Measurements from ENCODE around the gene SIDT2. TPM values are rescaled to one million over a fixed set of nuclear protein-coding genes. Genes with fewer than 3 reads are reported as not detected.
"Not testable (repeated sequence)": the region's sequence is repeated elsewhere in the genome, so short reads cannot be mapped to it uniquely, and the experiment has no call there.

The SIDT2 gene
- total RNA-seq, 2 donors from 2014 or later: 25.0 to 43.9 TPM

DNA sequence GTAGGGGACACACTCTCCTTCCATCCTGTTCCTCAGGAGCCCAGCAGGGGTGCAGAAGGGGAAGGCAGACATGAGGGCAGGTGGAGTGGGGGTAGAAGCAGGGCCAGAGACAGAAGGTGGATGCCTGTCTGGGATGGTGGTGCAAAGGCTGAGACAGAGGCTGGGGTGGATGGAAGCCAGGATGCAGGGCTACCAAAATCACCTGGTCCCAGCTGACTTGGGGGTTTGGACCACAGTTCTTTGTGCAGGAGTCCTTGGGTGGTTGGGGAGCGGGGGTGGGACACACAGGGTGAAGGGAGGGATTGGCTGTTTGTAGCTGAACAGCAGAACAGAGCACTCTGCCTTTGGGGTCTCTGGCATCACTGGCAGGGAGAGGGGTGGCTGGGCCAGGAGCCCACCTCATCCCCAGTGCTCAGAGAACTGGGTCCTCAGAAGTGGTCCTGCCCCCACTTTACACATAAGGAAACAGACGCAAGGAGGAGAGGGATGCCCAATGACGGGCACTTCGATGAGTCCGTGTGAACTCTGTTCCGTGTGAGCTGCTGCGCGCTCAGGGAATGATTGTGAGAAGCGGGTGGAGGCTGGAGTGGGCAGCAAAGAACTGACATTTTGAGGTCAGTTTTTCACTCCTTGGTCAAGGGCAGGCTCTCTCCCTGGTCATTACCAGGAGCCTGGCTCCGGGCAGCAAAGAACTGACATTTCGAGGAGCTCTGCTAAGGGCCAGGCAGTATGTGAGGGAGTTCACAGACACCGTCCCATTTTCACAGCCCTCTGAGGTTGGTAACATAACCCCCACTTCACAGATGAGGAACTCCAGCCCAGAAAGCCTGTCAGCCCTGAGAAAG lies 22.5 kb downstream of the SIDT2 start:
- Mint-ChIP-seq H3K27me3 (no peaks in the 10 kb centered on the region), H3K4me3 (no peak overlapping the region), H3K4me1 (no peaks in the 10 kb centered on the region), H3K36me3 (ENCODE audit: low read depth) (peaks cover 32% of the 10 kb centered on the region), H3K9me3 (no peaks in the 10 kb centered on the region), H3K27ac (peak overlapping the region; percentile 45)
- ATAC-seq (replicated peaks): no peak

DNA sequence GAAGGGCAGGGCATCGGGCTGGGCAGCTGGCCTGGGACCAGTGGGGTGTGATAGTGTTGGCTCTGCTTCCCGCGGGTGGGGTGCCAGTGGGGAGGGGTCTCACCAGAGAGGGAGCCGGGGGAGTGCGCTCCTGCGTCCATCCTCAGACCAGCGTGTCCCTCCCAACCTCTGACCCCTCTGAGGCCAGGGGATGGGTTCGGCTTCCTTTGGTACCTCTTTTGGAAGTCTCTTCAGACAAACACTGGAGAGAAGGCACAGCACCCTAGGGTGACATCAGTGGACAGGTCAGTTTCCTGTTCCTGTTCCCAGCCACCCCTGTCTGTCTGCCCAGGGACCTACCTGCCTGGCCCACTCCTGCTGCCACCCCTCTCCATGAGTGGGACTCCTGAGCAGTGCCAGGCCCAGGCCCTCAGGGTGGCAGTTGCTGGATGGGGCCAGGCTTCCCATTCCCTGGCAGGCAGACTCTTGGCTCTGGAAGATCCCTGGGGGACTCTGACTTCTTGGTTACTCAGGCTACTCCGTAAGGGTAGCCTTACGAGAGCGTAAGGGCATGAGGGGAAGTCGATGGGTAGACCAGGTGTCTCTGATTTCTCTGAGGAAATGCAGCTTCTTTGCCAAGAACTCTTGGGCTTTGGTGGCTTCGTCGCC lies 23.2 kb downstream of the SIDT2 start:
- H3K27ac Mint-ChIP-seq: no peak overlapping the region
- ATAC-seq (replicated peaks): no peak
- no peaks in the 10 kb centered on the region for H3K9me3 Mint-ChIP-seq
- H3K27me3 Mint-ChIP-seq: no peaks in the 10 kb centered on the region
- no peaks in the 10 kb centered on the region for H3K4me1 Mint-ChIP-seq
- H3K36me3 Mint-ChIP-seq (ENCODE audit: low read depth): peaks cover 35% of the 10 kb centered on the region
- no peak overlapping the region for H3K4me3 Mint-ChIP-seq

DNA sequence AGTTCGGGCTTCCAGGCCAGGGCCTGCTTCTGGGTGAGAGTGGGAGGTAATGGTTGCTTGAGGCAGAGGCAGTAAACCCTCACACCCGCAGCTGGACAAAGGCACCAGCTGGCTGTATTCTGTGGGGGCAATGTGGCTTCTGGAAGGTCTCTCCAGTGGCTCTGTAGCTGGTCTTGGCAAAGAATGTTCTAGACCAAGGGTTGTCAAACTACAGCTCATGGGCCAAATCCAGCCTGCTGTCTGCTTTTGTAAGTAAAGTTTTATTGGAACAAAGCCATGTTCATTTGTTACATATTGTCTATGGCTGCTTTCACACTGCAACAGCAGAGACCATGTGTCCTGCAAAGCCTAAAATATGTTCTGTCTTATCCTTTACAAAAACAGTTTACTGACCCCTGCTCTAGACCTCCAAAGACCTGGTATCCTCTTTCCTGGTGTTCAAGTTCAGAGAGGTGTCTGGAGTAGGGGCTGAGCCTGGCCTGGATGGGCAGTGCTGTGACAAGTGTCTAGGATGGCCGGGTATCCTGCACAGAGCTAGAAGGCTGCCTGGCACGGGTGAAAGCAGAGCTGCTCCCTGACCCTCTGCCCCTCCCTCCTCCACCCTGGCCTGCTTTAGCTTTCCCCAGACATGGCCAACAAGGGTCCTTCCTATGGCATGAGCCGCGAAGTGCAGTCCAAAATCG lies 24.0 kb downstream of the SIDT2 start:
- H3K36me3 Mint-ChIP-seq (ENCODE audit: low read depth): peaks cover 35% of the 10 kb centered on the region
- H3K4me3 Mint-ChIP-seq: no peak overlapping the region
- no peaks in the 10 kb centered on the region for H3K9me3 Mint-ChIP-seq
- no peaks in the 10 kb centered on the region for H3K4me1 Mint-ChIP-seq
- no peaks in the 10 kb centered on the region for H3K27me3 Mint-ChIP-seq
- no peak for ATAC-seq (replicated peaks)
- peak overlapping the region; percentile 58 for H3K27ac Mint-ChIP-seq

DNA sequence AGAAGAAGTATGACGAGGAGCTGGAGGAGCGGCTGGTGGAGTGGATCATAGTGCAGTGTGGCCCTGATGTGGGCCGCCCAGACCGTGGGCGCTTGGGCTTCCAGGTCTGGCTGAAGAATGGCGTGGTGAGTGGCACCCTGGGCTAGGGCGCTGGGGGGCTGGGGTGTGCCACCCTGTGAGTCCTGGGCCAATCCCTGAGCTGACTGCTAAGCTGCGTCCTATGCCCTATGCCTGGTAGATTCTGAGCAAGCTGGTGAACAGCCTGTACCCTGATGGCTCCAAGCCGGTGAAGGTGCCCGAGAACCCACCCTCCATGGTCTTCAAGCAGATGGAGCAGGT lies 24.5 kb downstream of the SIDT2 start:
- no peaks in the 10 kb centered on the region for H3K9me3 Mint-ChIP-seq
- no peaks in the 10 kb centered on the region for H3K4me1 Mint-ChIP-seq
- peak overlapping the region; percentile 58 for H3K27ac Mint-ChIP-seq
- no peaks in the 10 kb centered on the region for H3K27me3 Mint-ChIP-seq
- no peak overlapping the region for H3K4me3 Mint-ChIP-seq
- H3K36me3 Mint-ChIP-seq (ENCODE audit: low read depth): peaks cover 35% of the 10 kb centered on the region
- ATAC-seq (replicated peaks): no peak

DNA sequence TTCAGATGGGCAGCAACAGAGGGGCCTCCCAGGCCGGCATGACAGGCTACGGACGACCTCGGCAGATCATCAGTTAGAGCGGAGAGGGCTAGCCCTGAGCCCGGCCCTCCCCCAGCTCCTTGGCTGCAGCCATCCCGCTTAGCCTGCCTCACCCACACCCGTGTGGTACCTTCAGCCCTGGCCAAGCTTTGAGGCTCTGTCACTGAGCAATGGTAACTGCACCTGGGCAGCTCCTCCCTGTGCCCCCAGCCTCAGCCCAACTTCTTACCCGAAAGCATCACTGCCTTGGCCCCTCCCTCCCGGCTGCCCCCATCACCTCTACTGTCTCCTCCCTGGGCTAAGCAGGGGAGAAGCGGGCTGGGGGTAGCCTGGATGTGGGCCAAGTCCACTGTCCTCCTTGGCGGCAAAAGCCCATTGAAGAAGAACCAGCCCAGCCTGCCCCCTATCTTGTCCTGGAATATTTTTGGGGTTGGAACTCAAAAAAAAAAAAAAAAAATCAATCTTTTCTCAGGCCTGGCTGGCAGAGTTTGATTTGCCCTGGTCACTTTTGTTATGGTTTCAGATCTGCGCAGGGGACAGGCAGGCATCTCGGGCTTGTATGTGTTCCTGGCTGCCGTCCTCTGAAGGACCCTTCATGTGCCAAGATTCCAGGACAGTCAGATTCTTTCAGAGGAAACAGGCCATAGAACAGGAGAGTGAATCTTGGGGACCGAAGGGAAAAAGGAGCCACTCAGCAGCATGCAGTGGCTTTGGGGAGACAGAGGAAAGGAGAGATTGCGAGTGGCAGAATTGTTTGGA lies 25.9 kb downstream of the SIDT2 start:
- Mint-ChIP-seq H3K27ac (peak overlapping the region; percentile 2), H3K4me1 (no peaks in the 10 kb centered on the region), H3K36me3 (ENCODE audit: low read depth) (peaks cover 40% of the 10 kb centered on the region), H3K27me3 (no peaks in the 10 kb centered on the region), H3K9me3 (no peaks in the 10 kb centered on the region), H3K4me3 (no peak overlapping the region)
- ATAC-seq (replicated peaks): no peak

DNA sequence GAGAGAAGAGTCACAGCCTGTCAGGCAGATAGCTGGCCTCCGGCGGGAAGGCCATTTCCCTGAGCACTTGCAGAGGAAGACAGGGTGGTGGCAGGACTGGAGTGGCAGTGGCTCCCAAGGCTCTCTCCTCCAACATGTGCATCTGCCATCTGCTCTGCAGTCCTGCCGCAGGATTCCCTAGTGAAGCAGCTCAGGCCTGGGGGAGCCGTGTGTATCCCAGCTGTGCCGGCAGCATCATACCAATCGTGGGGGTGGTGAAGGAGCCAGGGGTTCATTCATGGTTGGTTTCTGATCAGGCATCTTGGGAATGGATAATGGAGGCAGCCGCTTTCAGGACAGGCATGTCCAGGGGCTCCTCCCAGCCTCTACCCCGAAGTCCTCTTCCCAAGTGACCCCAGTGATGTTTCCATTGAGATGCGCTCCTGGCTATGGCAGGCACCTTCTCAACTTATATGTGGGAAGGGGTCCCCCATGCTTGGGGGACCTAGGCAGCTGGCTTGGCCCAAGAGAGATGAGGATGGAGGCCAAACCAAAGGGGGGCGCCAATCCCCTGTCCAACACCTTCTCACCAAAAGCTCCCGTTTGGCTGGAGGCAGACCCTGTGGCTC lies 26.8 kb downstream of the SIDT2 start:
- no peak overlapping the region for H3K4me3 Mint-ChIP-seq
- no peaks in the 10 kb centered on the region for H3K4me1 Mint-ChIP-seq

DNA sequence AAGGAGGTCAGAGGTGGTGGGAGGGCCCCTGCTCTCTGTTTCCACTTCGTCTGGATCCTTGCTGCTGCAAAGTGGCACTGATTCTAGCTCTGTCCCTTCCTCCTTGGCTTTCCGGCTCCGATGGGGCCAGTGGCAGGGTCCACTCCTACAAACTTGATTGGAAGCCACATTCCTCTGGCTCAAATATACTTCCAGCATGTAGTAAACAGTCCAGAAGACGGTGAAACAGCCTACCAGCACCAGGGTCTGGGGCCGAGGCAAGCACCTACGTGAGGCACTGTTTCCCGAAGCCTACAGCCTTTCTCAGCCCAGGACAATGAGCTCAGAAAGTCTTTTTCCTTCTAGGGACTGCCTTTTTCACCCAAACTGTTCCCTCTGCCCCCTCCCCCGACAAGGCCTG lies 27.6 kb downstream of the SIDT2 start:
- not testable (repeated sequence) for H3K27ac Mint-ChIP-seq; H3K9me3 Mint-ChIP-seq; ATAC-seq (replicated peaks); H3K4me3 Mint-ChIP-seq; H3K4me1 Mint-ChIP-seq; H3K27me3 Mint-ChIP-seq
- peaks cover 56% of the 10 kb centered on the region for H3K36me3 Mint-ChIP-seq (ENCODE audit: low read depth)

More for the DNA sequence above, 26.8 kb downstream of the SIDT2 start:
- no peaks in the 10 kb centered on the region for H3K27me3 Mint-ChIP-seq
- no peaks in the 10 kb centered on the region for H3K9me3 Mint-ChIP-seq
- peak overlapping the region; percentile 2 for H3K27ac Mint-ChIP-seq
- no peak for ATAC-seq (replicated peaks)
- H3K36me3 Mint-ChIP-seq (ENCODE audit: low read depth): peaks cover 48% of the 10 kb centered on the region

DNA sequence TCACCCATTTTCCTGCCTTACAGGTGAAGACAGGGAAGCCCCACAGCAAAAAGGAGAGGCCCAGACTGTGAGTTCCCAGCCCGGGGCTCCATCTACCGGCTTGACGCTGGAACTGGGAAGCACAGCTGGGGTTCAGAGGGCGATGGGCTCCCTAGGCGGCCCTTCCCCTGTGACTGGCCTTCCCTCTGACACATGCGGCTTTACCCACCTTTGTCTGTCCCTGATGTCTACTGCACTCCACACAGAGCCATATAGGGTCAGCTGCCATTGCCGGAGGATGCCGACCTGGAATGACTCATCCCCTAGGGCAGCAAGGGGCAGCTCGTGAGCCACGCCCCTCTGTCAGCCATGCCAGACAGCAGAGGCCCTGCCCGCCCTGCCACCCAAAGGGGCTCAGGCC lies 28.3 kb downstream of the SIDT2 start:
- H3K27ac Mint-ChIP-seq; H3K9me3 Mint-ChIP-seq; ATAC-seq (replicated peaks); H3K4me1 Mint-ChIP-seq; H3K27me3 Mint-ChIP-seq; H3K4me3 Mint-ChIP-seq: not testable (repeated sequence)
- peaks cover 64% of the 10 kb centered on the region for H3K36me3 Mint-ChIP-seq (ENCODE audit: low read depth)

DNA sequence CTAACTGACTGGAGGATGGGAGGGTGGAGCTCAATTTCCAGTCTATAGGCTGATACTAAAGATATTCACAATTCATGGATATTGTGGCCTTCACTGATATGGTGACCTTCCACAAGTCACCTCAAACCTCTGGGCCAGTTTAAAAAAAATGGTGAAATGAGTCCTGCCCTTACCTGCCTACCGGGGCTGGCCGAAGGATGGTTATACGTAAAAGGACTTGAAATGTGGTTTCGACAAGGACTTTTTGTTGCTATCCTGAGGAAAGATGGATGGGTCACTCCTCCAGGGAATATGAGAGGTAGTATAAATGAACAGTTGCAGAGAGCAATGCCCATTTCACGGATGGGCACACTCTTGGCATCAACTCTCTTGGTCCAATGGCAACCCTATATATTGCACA lies 28.9 kb downstream of the SIDT2 start:
- H3K36me3 Mint-ChIP-seq (ENCODE audit: low read depth): peaks cover 70% of the 10 kb centered on the region
- not testable (repeated sequence) for H3K4me3 Mint-ChIP-seq; ATAC-seq (replicated peaks); H3K4me1 Mint-ChIP-seq; H3K27me3 Mint-ChIP-seq; H3K9me3 Mint-ChIP-seq; H3K27ac Mint-ChIP-seq

DNA sequence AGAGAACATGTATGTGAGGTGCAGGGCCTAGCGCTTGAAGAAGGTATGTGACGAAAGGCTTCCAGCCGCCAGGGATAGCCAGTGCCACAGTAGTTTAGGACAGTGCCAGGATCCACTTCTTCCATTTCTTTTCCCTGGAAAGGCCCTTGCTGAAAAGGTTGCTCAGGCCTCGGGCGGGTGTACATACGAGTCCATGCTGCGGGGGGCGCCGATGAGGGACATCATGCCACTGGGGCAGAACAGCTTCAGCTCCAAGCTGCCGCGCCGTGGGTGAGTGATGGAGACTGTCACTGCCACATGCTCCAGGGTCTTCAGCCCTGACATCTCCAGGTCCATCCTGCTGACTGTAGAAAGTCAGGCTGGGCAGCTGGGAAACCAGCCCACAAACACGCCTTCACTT lies 30.2 kb downstream of the SIDT2 start:
- H3K27ac Mint-ChIP-seq; H3K4me3 Mint-ChIP-seq; H3K4me1 Mint-ChIP-seq; ATAC-seq (replicated peaks); H3K27me3 Mint-ChIP-seq; H3K9me3 Mint-ChIP-seq: not testable (repeated sequence)
- peaks cover 73% of the 10 kb centered on the region for H3K36me3 Mint-ChIP-seq (ENCODE audit: low read depth)

DNA sequence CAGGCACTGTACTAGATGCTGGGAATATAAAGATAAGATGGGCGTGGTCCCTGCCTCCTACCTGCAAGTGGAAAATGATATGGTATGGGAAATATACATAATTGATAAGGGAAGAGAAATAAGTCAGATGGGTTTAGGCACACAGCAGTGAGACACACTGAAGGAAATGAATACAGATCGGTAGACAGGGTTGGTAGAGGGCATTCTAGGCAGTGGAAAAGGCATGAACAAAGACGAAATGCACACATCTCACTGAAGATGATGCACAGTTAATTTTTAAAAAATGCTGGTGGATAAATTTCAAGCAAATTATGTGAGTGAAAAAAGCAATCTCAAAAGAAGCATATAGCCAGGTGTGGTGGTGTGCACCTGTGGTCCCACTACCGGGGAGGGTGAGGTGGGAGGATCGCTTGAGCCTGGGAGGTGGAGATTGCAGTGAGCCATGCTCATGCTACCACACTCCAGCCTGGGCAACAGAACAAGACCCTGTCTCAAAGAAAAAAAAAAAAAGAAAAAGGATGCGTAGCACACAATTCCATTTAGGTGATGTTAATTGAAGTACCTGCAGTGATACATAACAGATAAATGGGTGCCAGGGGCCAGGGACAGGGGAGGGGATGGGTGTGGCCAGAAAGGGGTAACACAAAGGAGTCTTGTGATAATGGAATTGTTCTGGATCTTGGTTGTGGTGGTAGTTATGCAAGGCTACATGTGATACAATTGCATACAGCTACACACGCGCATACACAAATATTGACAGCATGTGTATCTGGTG lies 31.0 kb downstream of the SIDT2 start:
- H3K36me3 Mint-ChIP-seq (ENCODE audit: low read depth): peaks cover 73% of the 10 kb centered on the region
- H3K4me1 Mint-ChIP-seq; ATAC-seq (replicated peaks); H3K27me3 Mint-ChIP-seq; H3K9me3 Mint-ChIP-seq; H3K27ac Mint-ChIP-seq; H3K4me3 Mint-ChIP-seq: not testable (repeated sequence)

DNA sequence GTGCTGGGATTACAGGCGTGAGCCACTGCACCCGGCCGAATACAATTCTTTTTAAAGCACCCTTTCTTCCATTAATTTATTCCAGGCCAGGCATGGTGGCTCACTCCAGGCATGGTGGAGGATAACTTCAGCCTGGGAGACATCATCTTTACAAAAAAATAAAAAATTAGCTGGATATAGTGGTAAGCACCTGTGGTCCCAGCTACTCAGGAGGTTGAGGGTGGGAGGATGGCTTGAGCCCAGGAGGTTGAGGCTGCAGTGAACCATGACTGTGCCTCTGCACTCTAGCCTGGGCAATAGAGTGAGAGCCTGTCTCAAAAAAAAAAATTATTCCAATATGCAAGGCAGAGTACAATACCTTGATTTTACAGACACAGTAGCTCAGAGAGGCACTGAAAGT lies 32.1 kb downstream of the SIDT2 start:
- Mint-ChIP-seq H3K4me1 (peaks cover 6% of the 10 kb centered on the region), H3K27me3 (no peaks in the 10 kb centered on the region), H3K9me3 (no peaks in the 10 kb centered on the region), H3K27ac (no peak overlapping the region), H3K36me3 (ENCODE audit: low read depth) (peaks cover 73% of the 10 kb centered on the region), H3K4me3 (no peak overlapping the region)
- no peak for ATAC-seq (replicated peaks)

DNA sequence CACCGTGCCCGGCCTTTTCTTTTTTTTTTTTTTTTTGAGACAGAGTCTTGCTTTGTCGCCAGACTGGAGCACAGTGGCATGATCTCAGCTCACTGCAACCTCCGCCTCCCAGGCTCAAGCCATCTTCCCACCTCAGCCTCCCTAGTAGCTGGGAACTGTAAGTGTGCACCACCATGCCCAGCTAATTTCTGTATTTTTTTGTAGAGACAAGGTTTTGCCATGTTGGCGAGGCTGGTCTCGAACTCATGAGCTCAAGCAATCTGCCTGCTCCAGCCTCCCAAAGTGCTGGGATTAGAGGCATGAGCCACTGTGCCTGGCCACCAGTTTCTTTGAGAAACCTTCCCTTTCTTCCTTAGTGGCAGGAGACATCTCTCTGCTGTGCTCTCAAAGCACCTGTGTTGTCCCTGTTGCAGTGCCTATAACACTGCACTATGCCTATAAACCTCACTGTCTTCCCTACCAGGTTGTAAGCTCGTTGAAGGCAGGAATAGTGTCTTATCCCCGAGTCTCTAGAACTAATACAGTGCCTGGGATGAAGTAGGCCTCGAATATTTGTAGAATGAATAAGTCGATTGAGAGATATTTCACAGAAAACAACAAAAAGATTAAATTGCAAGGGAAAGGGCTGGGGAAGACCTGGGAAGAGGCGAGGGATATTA lies 34.3 kb downstream of the SIDT2 start:
- Mint-ChIP-seq H3K36me3 (ENCODE audit: low read depth) (peaks cover 88% of the 10 kb centered on the region), H3K4me3 (no peak overlapping the region), H3K27ac (no peak overlapping the region), H3K9me3 (no peaks in the 10 kb centered on the region), H3K4me1 (peaks cover 6% of the 10 kb centered on the region), H3K27me3 (no peaks in the 10 kb centered on the region)
- ATAC-seq (replicated peaks): no peak

Data from activated T-helper 17 cell treated with anti-CD3 and anti-CD28 coated beads, Interleukin-2, amount 50 U/mL, for 72 hours (primary cell).